Thyroid gland (tissue), 4 donors: ENCODE results near the gene PDXK. TPM values are rescaled to one million over a fixed set of nuclear protein-coding genes. Genes with fewer than 3 reads are reported as not detected.

ENCODE experiments used
- DNase-seq, 2 donors: peaks; one replicate each; pipeline ENCODE4 v3.0.0-alpha.2; 2019
- H3K27ac ChIP-seq, 3 donors: fragments of 200-600 bp; sonication (generic); 1 replicate in 2 of 3; 2 replicates in 1 of 3; pipeline ENCODE4 v1.5.1; 2016 to 2019; ENCODE audit warnings: mild to moderate bottlenecking in 1 of 3, moderate library complexity in 1 of 3
- H3K27me3 ChIP-seq: fragments of 200-600 bp; sonication (generic); one replicate; pipeline ENCODE4 v1.5.1; 2019
- H3K36me3 ChIP-seq, 2 donors: fragments of 200-600 bp; sonication (generic); one replicate each; pipeline ENCODE4 v1.5.1; 2016 to 2019
- H3K4me1 ChIP-seq, 2 donors: fragments of 200-600 bp; sonication (generic); one replicate each; pipeline ENCODE4 v1.5.1; 2017 to 2019
- H3K4me3 ChIP-seq, 3 donors: fragments of 200-600 bp; sonication (generic); replicated peaks in 1 of 3; 1 replicate in 2 of 3; 2 replicates in 1 of 3; pipeline ENCODE4 v1.5.1; 2016; ENCODE audit warnings: mild to moderate bottlenecking in 1 of 3
- H3K9me3 ChIP-seq: fragments of 200-600 bp; sonication (generic); one replicate; pipeline ENCODE4 v1.5.1; 2017
- POLR2A ChIP-seq, 2 donors: fragments of 450-650 bp; IDR thresholded peaks; one replicate each; pipeline ENCODE4 v1.6.1; 2017; ENCODE audit warnings: antibody characterized with exemption in 2 of 2, mild to moderate bottlenecking in 2 of 2, moderate library complexity in 1 of 2
- WGBS, 2 donors: methylation state at CpG; one replicate each; pipeline ENCODE4 v1.1.5; 2017; 5-methylcytosine and 5-hydroxymethylcytosine counted together
- intact Hi-C: fragments of 100-400 bp; cut with DNase I; formaldehyde crosslinking; loops from one replicate; pipeline ENCODE4 v1.15.1; 2023
- total RNA-seq, 4 donors: library from RNA; depleted of rRNA; stranded (reverse); fragments of >200 nt; gene quantifications; one replicate each; pipeline ENCODE4 v1.2.3, GENCODE V29; 2016
- TF ChIP-seq, protein P1 (sequence below), 6 experiments: fragments of 200-600 bp in 3 of 6; fragments of 450-650 bp in 3 of 6; sonication (generic) in 3 of 6; IDR thresholded peaks; one replicate each; pipeline ENCODE4 v1.5.1; 2016 to 2019; ENCODE audit warnings: antibody characterized with exemption in 6 of 6, mild to moderate bottlenecking in 2 of 6, inconsistent platforms in 1 of 6, moderate library complexity in 1 of 6

Gene PDXK
- total RNA-seq, 4 donors from 2014 or later, result 70.6 to 95.5 (median 92.4) TPM

DNA sequence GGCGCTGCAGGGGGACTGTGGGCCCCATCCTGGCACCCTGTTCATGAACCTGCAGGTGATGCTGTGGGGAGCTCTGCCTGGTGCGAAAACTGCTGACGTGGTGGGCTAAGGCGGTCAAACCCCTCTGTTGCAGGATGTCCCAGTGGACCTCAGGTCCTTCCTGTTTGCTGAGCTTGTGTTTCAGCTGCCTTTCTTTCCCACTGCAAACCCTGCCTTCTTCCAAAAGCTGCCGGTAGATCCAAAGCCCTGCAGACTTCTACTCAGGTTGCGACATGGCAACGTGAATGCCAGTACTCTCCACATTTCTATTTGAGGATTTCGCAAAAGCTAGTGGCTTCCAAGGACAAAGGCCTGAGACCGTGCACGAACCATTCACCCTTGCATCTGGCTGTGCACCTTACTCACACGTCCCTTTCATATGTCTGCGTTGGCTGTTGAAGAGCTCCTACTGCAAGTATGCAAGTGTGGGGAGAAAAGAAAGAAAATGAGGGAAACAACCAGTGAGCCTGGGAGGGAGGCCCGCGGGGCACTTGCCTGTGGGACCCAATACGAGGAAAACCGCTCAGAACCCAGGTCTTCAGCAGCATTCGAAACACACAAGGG lies 64.3 kb downstream of the PDXK start:
- Histone ChIP-seq H3K4me1 (no peaks in the 10 kb centered on the region), H3K27me3 (no peaks in the 10 kb centered on the region), H3K4me3 (no peak overlapping the region), H3K9me3 (no peaks in the 10 kb centered on the region), H3K36me3 (no peaks in the 10 kb centered on the region), H3K27ac (no peak overlapping the region)
- TF ChIP-seq, protein P1, sequence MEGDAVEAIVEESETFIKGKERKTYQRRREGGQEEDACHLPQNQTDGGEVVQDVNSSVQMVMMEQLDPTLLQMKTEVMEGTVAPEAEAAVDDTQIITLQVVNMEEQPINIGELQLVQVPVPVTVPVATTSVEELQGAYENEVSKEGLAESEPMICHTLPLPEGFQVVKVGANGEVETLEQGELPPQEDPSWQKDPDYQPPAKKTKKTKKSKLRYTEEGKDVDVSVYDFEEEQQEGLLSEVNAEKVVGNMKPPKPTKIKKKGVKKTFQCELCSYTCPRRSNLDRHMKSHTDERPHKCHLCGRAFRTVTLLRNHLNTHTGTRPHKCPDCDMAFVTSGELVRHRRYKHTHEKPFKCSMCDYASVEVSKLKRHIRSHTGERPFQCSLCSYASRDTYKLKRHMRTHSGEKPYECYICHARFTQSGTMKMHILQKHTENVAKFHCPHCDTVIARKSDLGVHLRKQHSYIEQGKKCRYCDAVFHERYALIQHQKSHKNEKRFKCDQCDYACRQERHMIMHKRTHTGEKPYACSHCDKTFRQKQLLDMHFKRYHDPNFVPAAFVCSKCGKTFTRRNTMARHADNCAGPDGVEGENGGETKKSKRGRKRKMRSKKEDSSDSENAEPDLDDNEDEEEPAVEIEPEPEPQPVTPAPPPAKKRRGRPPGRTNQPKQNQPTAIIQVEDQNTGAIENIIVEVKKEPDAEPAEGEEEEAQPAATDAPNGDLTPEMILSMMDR (IDR thresholded peaks at IDR 0.05), result no peak
- TF ChIP-seq POLR2A (IDR thresholded peaks at IDR 0.05), result no peak
- intact Hi-C loops, result no loop called here
- DNase-seq, result no peak
- WGBS, 2 donors, result 80 to 87% methylated on average over 17 of the region's 17 CpGs

DNA sequence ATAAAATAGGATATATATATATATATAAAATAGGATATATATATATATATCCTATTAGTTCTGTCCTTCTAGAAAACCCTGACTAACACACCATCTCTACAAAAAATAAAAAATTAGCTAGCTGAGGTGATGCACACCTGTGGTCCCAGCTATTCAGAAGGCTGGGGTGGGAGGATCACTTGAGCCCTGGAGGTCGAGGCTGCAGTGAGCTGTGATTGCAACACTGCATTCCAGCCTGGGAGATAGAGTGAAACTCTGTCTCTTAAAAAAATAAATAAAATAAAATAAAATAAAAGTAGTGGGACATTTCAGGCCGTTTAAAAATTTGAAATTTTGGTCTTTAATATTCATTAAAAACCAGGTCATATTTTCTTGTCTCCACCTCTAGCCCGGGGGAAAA lies 66.2 kb downstream of the PDXK start:
- 63 to 69% methylated on average over 3 of the region's 3 CpGs for WGBS, 2 donors
- intact Hi-C loops, result loop anchor here (5.0 kb wide), 1 partner anchor 68 kb away; the partner anchor contains the start of gene PDXK
- Histone ChIP-seq H3K4me3 (no peak overlapping the region), H3K27me3 (no peaks in the 10 kb centered on the region), H3K36me3 (no peaks in the 10 kb centered on the region), H3K4me1 (peaks cover 4 to 7% of the 10 kb centered on the region in 2 donors), H3K27ac (no peak overlapping the region), H3K9me3 (no peaks in the 10 kb centered on the region)
- TF ChIP-seq POLR2A (IDR thresholded peaks at IDR 0.05), result no peak
- TF ChIP-seq, protein P1 (IDR thresholded peaks at IDR 0.05), result no peak
- DNase-seq, result no peak

DNA sequence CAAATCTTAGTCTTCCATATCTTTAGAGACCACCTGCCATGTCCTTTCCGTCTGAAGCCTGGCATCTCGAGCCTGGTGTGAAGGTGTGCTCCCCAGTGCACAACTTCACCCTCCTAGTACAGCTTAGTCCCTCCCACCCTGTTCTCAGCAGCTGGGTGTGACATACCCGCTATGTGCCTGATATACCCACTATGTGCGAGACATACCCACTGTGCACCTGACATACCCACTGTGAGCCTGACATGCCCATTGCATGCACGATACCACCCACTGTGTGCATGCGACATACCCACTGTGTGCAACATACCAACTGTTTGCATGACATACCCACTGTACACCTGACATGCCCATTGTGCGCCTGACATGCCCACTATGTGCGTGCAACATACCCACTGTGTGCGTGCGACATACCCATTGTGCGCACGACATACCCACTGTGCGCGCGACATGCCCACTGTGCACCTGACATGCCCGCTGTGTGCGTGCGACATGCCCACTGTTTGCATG lies 67.4 kb downstream of the PDXK start:
- Histone ChIP-seq H3K27ac (no peak overlapping the region), H3K4me1 (peaks cover 10 to 12% of the 10 kb centered on the region in 2 donors), H3K9me3 (no peaks in the 10 kb centered on the region), H3K27me3 (no peaks in the 10 kb centered on the region), H3K36me3 (no peaks in the 10 kb centered on the region), H3K4me3 (no peak overlapping the region)
- intact Hi-C loops, result loop anchor here (5.0 kb wide), 1 partner anchor 69 kb away; the partner anchor contains the start of gene PDXK
- 86 to 89% methylated on average over 12 to 18 of the region's 18 CpGs for WGBS, 2 donors
- no peak for TF ChIP-seq POLR2A (IDR thresholded peaks at IDR 0.05)
- TF ChIP-seq, protein P1 (IDR thresholded peaks at IDR 0.05), result no peak
- no peak for DNase-seq

DNA sequence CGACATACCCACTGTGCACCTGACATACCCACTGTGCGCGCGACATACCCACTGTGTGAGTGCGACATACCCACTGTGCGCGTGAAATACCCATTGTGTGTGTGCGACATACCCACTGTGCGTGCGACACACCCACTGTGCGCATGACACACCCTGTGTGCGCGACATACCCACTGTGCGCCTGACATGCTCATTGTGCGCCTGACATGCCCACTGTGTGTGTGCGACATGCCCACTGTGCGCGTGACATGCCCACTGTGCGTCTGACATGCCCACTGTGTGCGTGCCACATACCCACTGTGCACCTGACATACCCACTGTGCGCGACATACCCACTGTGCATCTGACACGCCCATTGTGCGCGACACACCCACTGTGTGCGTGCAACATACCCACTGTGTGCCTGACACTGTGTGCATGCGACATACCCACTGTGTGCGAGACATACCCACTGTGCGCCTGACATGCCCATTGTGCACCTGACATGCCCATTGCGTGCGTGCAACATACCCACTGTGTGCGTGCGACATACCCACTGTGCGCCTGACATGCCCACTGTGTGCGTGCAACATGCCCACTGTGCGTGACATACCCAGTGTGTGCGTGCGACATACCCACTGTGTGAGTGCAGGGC lies 68.0 kb downstream of the PDXK start:
- H3K4me3 ChIP-seq, result no peak overlapping the region
- H3K9me3 ChIP-seq, result no peaks in the 10 kb centered on the region
- H3K36me3 ChIP-seq, result peaks cover 0 to 3% of the 10 kb centered on the region in 2 donors
- H3K27me3 ChIP-seq, result no peaks in the 10 kb centered on the region
- no peak for DNase-seq
- WGBS, 2 donors, result 90 to 94% methylated on average over 37 to 38 of the region's 38 CpGs
- intact Hi-C loops, result loop anchor here (5.0 kb wide), 1 partner anchor 70 kb away; the partner anchor contains the start of gene PDXK
- H3K27ac ChIP-seq, result no peak overlapping the region
- TF ChIP-seq, protein P1 (IDR thresholded peaks at IDR 0.05), result no peak
- TF ChIP-seq POLR2A (IDR thresholded peaks at IDR 0.05), result no peak
- H3K4me1 ChIP-seq, result peaks cover 10 to 12% of the 10 kb centered on the region in 2 donors
